Heart right ventricle (tissue), 16 donors: ENCODE data around the gene STX2. TPM values are rescaled to one million over a fixed set of nuclear protein-coding genes. Genes with fewer than 3 reads are reported as not detected.

Source experiments
- ATAC-seq, 8 donors: fragments of 200-7000 bp; cut with Tn5 transposase; one replicate each; pipeline ENCODE4 v1.9.1; 2020; ENCODE audit warnings: mild to moderate bottlenecking in 8 of 8, moderate library complexity in 8 of 8, moderate number of reproducible peaks in 1 of 8
- DNase-seq, 2 donors: peaks; one replicate each; pipeline ENCODE4 v3.0.0-alpha.2; 2020
- H3K27ac ChIP-seq, 10 donors: fragments of 200-600 bp; sonication (generic) in 2 of 10; one replicate each; pipeline versions ENCODE4 v1.5.0 to v1.8.0; 2020 to 2022; ENCODE audit warnings: mild to moderate bottlenecking in 3 of 10
- H3K27me3 ChIP-seq, 7 donors: fragments of 200-600 bp; one replicate each; pipeline ENCODE4 v1.8.0; 2021 to 2022; ENCODE audit warnings: mild to moderate bottlenecking in 2 of 7
- H3K36me3 ChIP-seq, 9 donors: fragments of 200-600 bp; sonication (generic) in 1 of 9; one replicate each; pipeline versions ENCODE4 v1.5.0 to v1.8.0; 2020 to 2022; ENCODE audit warnings: mild to moderate bottlenecking in 2 of 9
- H3K4me1 ChIP-seq, 9 donors: fragments of 200-600 bp; sonication (generic) in 1 of 9; one replicate each; pipeline versions ENCODE4 v1.5.0 to v1.8.0; 2020 to 2022; ENCODE audit warnings: mild to moderate bottlenecking in 4 of 9
- H3K4me3 ChIP-seq, 10 donors: fragments of 200-600 bp; sonication (generic) in 2 of 10; one replicate each; pipeline versions ENCODE4 v1.5.0 to v1.8.0; 2020 to 2022; ENCODE audit warnings: mild to moderate bottlenecking in 7 of 10, moderate library complexity in 2 of 10
- H3K9me3 ChIP-seq, 11 donors: fragments of 200-600 bp in 10 of 11; sonication (generic) in 2 of 11; one replicate each; pipeline versions ENCODE4 v1.5.0 to v1.8.0; 2013 to 2022; ENCODE audit warnings: mild to moderate bottlenecking in 2 of 11, control low read depth in 1 of 11, moderate library complexity in 1 of 11
- WGBS, 2 donors: extraction: QIAGEN DNeasy Blood & Tissue Kit; methylation state at CpG; one replicate each; pipeline ENCODE4 v1.1.7; 2013; ENCODE audit warnings: inconsistent platforms in 1 of 2; 5-methylcytosine and 5-hydroxymethylcytosine counted together
- intact Hi-C, 10 donors: fragments of 100-400 bp; cut with DNase I; formaldehyde crosslinking; loops; one replicate each; pipeline versions ENCODE4 v1.11.1 to v1.14.2; 2022
- polyA plus RNA-seq, 2 donors: library from polyadenylated mRNA; stranded (reverse); fragments of 200-250 nt; gene quantifications; one replicate each; pipeline ENCODE4 v1.2.3, GENCODE V29; 2013
- total RNA-seq, 10 donors: library from RNA; stranded (reverse); fragmentation: NEBNext Ultra II Directional in 3 of 10; extraction: Animal tissue kit (Norgen Biotek cat#: 25700) in 3 of 10; gene quantifications; one replicate each; pipeline versions ENCODE4 v1.2.1 to v1.2.4, GENCODE V29; 2021 to 2023
- TF ChIP-seq, protein P1 (sequence below), 9 donors: fragments of 200-600 bp; sonication (generic) in 2 of 9; IDR thresholded peaks; one replicate each; pipeline versions ENCODE4 v1.5.0 to v1.8.0; 2021 to 2022; ENCODE audit warnings: antibody characterized with exemption in 9 of 9, mild to moderate bottlenecking in 5 of 9, moderate library complexity in 1 of 9
- donor health status: Arrhythmogenic right ventricular cardiomyopathy.
- donor health status: ischemic (EF 13 %, LVEDD 7.1; RV severe dilation, severe dysfunction).
- donor health status: healthy with polysubstance abuse.
- donor health status: DM: no; HTN: yes; CAD: no.
- donor health status: DM: no; HTN: no; CAD: no.
- donor health status: ischemic (EF 25% LVEDD 6.9; RV normal size, moderate dysfunction).
- donor health status: ischemic (EF 25% LVEDD 5.7; RV mildly dilated, moderate dysfunction).
- donor health status: healthy.
- donor health status: DM: yes; HTN: yes; CAD: no.
- donor health status: Ischemic cardiomyopathy.
- donor health status: ischemic (EF 35%, LVEDD 5.7; RV mildly dilated, moderate dysfunction).
- donor health status: nonischemic (EF 11% LVEDD 7.7; RV severe dilation, severe dysfunction).
- donor health status: DM: yes; HTN: yes; CAD: no.
- donor health status: PGD.
- donor health status: ischemic (EF 29% LVEDD 5.4; RV normal size, mild dysfunction).
- donor health status: nonischemic (EF 23%, LVEDD 6.1; RV moderate dilation, normal function).

Gene STX2
- total and polyA plus RNA-seq, 12 donors, result 6.0 to 17.0 (median 11.6) TPM

DNA sequence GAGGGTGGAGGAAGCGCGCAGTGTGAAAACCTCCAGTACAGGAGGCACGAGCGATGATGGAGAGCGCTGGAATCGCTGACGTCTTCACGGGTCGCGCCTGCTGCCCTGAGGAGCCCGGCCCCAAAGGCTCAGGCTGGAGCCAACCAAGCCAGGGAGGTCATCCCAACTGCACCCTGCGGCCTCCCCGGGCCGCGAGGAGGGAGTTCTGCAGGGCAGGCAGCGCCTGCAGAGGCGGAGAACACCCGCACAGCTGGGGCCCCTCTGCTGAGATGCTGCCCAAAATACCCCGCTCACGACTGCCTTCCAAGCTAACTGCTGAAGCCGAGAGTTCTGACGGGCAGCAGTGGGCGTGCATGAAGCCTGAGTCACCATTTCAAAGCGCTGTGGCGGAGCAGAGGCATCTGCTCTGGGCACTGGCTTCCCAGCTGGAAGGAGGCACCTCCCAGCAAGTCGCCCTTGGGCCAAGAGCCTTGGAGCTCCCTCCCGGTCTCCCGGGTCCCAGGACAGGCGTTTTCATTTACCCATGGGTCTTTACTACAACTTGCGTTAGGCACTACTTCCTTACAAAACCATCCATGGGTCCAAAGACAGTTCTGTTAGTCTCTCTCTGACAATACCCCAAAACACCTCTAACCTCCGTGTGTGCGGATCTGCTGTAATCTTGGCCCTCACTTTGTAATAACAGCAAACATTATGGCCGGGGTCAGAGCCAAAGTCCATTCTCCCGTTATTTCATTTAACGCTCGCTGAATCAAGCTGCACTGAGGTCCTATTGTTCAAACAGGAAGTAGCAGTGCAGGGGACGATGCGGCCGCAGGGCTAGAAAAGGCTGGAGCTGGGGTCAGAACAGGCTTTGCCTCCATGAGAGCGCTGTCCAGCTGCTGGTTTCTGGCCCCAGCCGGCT is 62.8 kb downstream of the STX2 start:
- peak; percentile 29 to 36 for DNase-seq
- peaks cover 0 to 34% (median 17%) of the 10 kb centered on the region in 7 donors for H3K27me3 ChIP-seq
- WGBS, 2 donors, result 6 to 8% methylated on average over 41 of the region's 41 CpGs
- peak overlapping the region in 7 of 10 donors; percentile 5 to 49 (median 36) for H3K4me3 ChIP-seq
- H3K27ac ChIP-seq, result no peak overlapping the region
- peaks cover 0 to 7% (median 0%) of the 10 kb centered on the region in 9 donors for H3K36me3 ChIP-seq
- peak; percentile 53 to 86 (median 75) for ATAC-seq
- no peaks in the 10 kb centered on the region for H3K9me3 ChIP-seq
- peaks cover 3 to 17% (median 14%) of the 10 kb centered on the region in 9 donors for H3K4me1 ChIP-seq
- intact Hi-C loops, result loop anchor here in 1 of 10 donors (1.0 kb wide), 1 partner anchor 37 kb away; no protein-coding TSS in a partner anchor
- TF ChIP-seq, protein P1, sequence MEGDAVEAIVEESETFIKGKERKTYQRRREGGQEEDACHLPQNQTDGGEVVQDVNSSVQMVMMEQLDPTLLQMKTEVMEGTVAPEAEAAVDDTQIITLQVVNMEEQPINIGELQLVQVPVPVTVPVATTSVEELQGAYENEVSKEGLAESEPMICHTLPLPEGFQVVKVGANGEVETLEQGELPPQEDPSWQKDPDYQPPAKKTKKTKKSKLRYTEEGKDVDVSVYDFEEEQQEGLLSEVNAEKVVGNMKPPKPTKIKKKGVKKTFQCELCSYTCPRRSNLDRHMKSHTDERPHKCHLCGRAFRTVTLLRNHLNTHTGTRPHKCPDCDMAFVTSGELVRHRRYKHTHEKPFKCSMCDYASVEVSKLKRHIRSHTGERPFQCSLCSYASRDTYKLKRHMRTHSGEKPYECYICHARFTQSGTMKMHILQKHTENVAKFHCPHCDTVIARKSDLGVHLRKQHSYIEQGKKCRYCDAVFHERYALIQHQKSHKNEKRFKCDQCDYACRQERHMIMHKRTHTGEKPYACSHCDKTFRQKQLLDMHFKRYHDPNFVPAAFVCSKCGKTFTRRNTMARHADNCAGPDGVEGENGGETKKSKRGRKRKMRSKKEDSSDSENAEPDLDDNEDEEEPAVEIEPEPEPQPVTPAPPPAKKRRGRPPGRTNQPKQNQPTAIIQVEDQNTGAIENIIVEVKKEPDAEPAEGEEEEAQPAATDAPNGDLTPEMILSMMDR (IDR thresholded peaks at IDR 0.05), result no peak

DNA sequence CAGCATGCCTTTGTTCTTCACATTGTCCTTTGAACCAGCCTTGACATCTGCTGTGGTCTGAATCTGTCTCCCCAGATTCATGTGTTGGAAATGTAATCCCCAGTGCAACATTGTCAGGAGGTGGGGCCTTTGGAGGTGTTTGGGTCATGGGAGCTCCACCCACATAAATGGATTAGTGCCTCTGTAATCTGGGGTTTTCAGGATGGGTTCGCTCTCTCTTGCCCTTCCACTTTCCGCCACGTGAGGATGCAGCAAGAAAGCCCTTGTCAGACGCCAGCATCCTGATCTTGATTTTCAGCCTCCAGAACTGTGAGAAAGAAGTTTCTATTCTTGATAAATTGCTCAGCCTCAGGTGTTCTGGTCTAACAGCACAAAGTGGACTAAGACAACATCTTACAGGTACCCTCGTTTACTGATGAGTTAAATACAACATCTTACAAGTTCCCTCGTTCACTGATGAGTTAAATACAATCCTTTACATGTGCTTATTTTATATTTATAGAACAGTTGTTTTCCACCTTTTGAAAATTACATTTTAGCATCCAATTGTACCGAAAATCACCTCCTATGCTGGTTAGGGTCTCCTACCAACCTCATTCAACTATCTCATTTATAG is 68.5 kb downstream of the STX2 start:
- DNase-seq (no peak), ATAC-seq (no peak)
- 73 to 77% methylated on average over 7 of the region's 7 CpGs for WGBS, 2 donors
- TF ChIP-seq, protein P1 (IDR thresholded peaks at IDR 0.05), result no peak
- H3K4me3 ChIP-seq, result no peak overlapping the region
- no peak overlapping the region for H3K27ac ChIP-seq
- H3K4me1 ChIP-seq, result peaks cover 0 to 1% (median under 1%) of the 10 kb centered on the region in 9 donors
- peaks cover 0 to 38% (median 16%) of the 10 kb centered on the region in 7 donors for H3K27me3 ChIP-seq
- intact Hi-C loops, result no loop called here
- H3K9me3 ChIP-seq, result peaks cover 0 to 4% (median 0%) of the 10 kb centered on the region in 11 donors
- H3K36me3 ChIP-seq, result no peaks in the 10 kb centered on the region

DNA sequence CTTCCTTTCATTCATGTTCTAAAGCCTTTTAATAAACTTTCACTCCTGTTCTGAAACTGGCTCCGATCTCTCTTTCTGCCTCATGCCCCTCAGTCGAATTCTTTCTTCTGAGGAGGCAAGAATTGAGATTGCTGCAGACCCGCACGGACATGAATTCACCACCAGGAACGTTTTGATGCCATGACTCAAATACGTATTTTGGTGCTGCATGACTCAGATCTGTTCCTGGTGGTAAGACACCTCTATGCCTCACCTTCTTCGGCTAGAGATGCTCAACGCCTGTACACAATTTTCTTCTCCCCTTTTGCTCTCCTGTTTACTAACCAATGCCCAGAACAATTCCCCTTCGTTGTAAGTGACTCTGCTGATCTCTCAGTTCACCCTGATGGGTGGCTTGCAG is 70.9 kb downstream of the STX2 start:
- TF ChIP-seq, protein P1 (IDR thresholded peaks at IDR 0.05), result no peak
- Histone ChIP-seq H3K27ac (no peak overlapping the region), H3K4me1 (no peaks in the 10 kb centered on the region), H3K36me3 (no peaks in the 10 kb centered on the region), H3K4me3 (no peak overlapping the region), H3K9me3 (peaks cover 0 to 23% (median 0%) of the 10 kb centered on the region in 11 donors), H3K27me3 (peaks cover 0 to 25% (median 11%) of the 10 kb centered on the region in 7 donors)
- intact Hi-C loops, result no loop called here
- no peak for ATAC-seq
- WGBS, 2 donors, result 70 to 77% methylated on average over 9 of the region's 9 CpGs
- DNase-seq, result no peak

DNA sequence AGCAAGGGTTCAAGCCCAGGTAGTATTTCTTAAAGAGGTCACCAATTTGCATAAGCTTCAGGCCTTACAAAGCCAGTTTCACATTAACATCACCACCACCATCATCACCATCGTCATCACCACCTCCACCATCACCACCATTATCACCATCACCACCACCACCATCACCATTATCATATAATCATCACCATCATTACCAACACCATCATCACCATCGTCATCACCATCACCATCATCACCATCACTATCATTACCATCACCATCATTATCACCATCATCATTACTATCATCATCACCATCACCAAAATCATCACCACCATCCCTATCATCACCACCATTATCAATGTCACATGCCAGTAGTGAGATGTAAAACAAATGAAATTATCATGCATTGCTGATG is 72.6 kb downstream of the STX2 start:
- Histone ChIP-seq H3K36me3 (no peaks in the 10 kb centered on the region), H3K27ac (no peak overlapping the region), H3K4me3 (no peak overlapping the region), H3K27me3 (peaks cover 0 to 32% (median 20%) of the 10 kb centered on the region in 7 donors), H3K9me3 (peaks cover 0 to 23% (median 0%) of the 10 kb centered on the region in 11 donors), H3K4me1 (no peaks in the 10 kb centered on the region)
- 84 to 90% methylated on average over 2 of the region's 2 CpGs for WGBS, 2 donors
- no peak for ATAC-seq
- TF ChIP-seq, protein P1 (IDR thresholded peaks at IDR 0.05), result no peak
- DNase-seq, result no peak
- intact Hi-C loops, result no loop called here
